ENCODE results near the gene SLC22A12. TPM values are rescaled to one million over a fixed set of nuclear protein-coding genes. Genes with fewer than 3 reads are reported as not detected.

Gene SLC22A12
- total RNA-seq, 2 donors from 2014 or later: not detected

- H3K27me3 Mint-ChIP-seq (ENCODE audit: insufficient read depth): peaks cover under 1% of the 10 kb centered on the region
- H3K27ac ChIP-seq (ENCODE audit: low read depth, low read length): no peak overlapping the region
- H3K9ac ChIP-seq (ENCODE audit: extremely low read depth, low read length, poor library complexity, severe bottlenecking): no peak overlapping the region
- no peaks in the 10 kb centered on the region for H3K9me3 Mint-ChIP-seq
- no peak overlapping the region for H3K4me3 ChIP-seq (ENCODE audit: low read length)
- H3K27me3 ChIP-seq (ENCODE audit: control insufficient read depth, insufficient read depth, low read length, poor library complexity, severe bottlenecking): no peaks in the 10 kb centered on the region
- H3K9me3 ChIP-seq (ENCODE audit: control insufficient read depth, low read length): no peaks in the 10 kb centered on the region
- no peak overlapping the region for H3K27ac Mint-ChIP-seq
- TF ChIP-seq CTCF (conservative IDR thresholded peaks at IDR 0.05): no peak
- H3K4me1 ChIP-seq (ENCODE audit: control insufficient read depth, insufficient read depth, low read length): no peaks in the 10 kb centered on the region
- no peaks in the 10 kb centered on the region for H3K36me3 ChIP-seq (ENCODE audit: control insufficient read depth, insufficient read depth, low read length)
- H3K36me3 Mint-ChIP-seq (ENCODE audit: low read depth): no peaks in the 10 kb centered on the region
- no peak for DNase-seq
- 90 to 91% methylated on average over 8 of the region's 8 CpGs for WGBS, 2 experiments (ENCODE audit: insufficient coverage in 1 of 2, insufficient read length in 1 of 2)
- no peak overlapping the region for H3K4me3 Mint-ChIP-seq
- peaks cover 14% of the 10 kb centered on the region for H3K4me1 Mint-ChIP-seq
Observed at GRCh38 chr11:64569300-64569970, 21.6 kb upstream of the SLC22A12 start.

- H3K27me3 Mint-ChIP-seq (ENCODE audit: insufficient read depth): peaks cover 2% of the 10 kb centered on the region
- Histone ChIP-seq H3K27me3 (ENCODE audit: control insufficient read depth, insufficient read depth, low read length, poor library complexity, severe bottlenecking) (no peaks in the 10 kb centered on the region), H3K36me3 (ENCODE audit: control insufficient read depth, insufficient read depth, low read length) (no peaks in the 10 kb centered on the region), H3K27ac (ENCODE audit: low read depth, low read length) (no peak overlapping the region), H3K4me3 (ENCODE audit: low read length) (no peak overlapping the region), H3K4me1 (ENCODE audit: control insufficient read depth, insufficient read depth, low read length) (no peaks in the 10 kb centered on the region), H3K9ac (ENCODE audit: extremely low read depth, low read length, poor library complexity, severe bottlenecking) (no peak overlapping the region), H3K9me3 (ENCODE audit: control insufficient read depth, low read length) (no peaks in the 10 kb centered on the region)
- H3K4me1 Mint-ChIP-seq: peaks cover 14% of the 10 kb centered on the region
- H3K4me3 Mint-ChIP-seq: no peak overlapping the region
- H3K36me3 Mint-ChIP-seq (ENCODE audit: low read depth): no peaks in the 10 kb centered on the region
- no peak overlapping the region for H3K27ac Mint-ChIP-seq
- H3K9me3 Mint-ChIP-seq: no peaks in the 10 kb centered on the region
- no peak for TF ChIP-seq CTCF (conservative IDR thresholded peaks at IDR 0.05)
- 91% methylated on average over 3 of the region's 3 CpGs; no CpG with 5 or more reads in 1 of the 2 experiments for WGBS, 2 experiments (ENCODE audit: insufficient coverage in 1 of 2, insufficient read length in 1 of 2)
- no peak for DNase-seq
Observed at GRCh38 chr11:64570341-64570740, 20.7 kb upstream of the SLC22A12 start.

GRCh38 chr11:64571050-64571409, 20.0 kb upstream of the SLC22A12 start:
- no peaks in the 10 kb centered on the region for H3K9me3 ChIP-seq (ENCODE audit: control insufficient read depth, low read length)
- peaks cover 14% of the 10 kb centered on the region for H3K4me1 Mint-ChIP-seq
- no peak overlapping the region for H3K4me3 ChIP-seq (ENCODE audit: low read length)
- no peaks in the 10 kb centered on the region for H3K9me3 Mint-ChIP-seq
- H3K4me1 ChIP-seq (ENCODE audit: control insufficient read depth, insufficient read depth, low read length): no peaks in the 10 kb centered on the region
- H3K36me3 ChIP-seq (ENCODE audit: control insufficient read depth, insufficient read depth, low read length): no peaks in the 10 kb centered on the region
- no peak overlapping the region for H3K9ac ChIP-seq (ENCODE audit: extremely low read depth, low read length, poor library complexity, severe bottlenecking)
- 94 to 95% methylated on average over 8 to 11 of the region's 11 CpGs for WGBS, 2 experiments (ENCODE audit: insufficient coverage in 1 of 2, insufficient read length in 1 of 2)
- no peaks in the 10 kb centered on the region for H3K36me3 Mint-ChIP-seq (ENCODE audit: low read depth)
- peaks cover 2% of the 10 kb centered on the region for H3K27me3 Mint-ChIP-seq (ENCODE audit: insufficient read depth)
- no peak overlapping the region for H3K27ac ChIP-seq (ENCODE audit: low read depth, low read length)
- no peak overlapping the region for H3K27ac Mint-ChIP-seq
- TF ChIP-seq CTCF (conservative IDR thresholded peaks at IDR 0.05): no peak
- no peak for DNase-seq
- no peak overlapping the region for H3K4me3 Mint-ChIP-seq
- H3K27me3 ChIP-seq (ENCODE audit: control insufficient read depth, insufficient read depth, low read length, poor library complexity, severe bottlenecking): no peaks in the 10 kb centered on the region

All from endodermal cell (in vitro differentiated cells).